ENCODE results near the gene ASB6. TPM values are rescaled to one million over a fixed set of nuclear protein-coding genes. Genes with fewer than 3 reads are reported as not detected.

The ASB6 gene
- total and polyA plus RNA-seq, 2 donors (not counting 1 experiment from before 2014, with no cell fraction given): 27.7 to 27.9 TPM

Other genes with a start within 250 kb of the ASB6 start
- not detected in 2 replicates for gene C9orf50, start 21.1 kb downstream of the ASB6 start, total RNA-seq
- not detected in 2 replicates for gene C9orf50, start 21.1 kb downstream of the ASB6 start, polyA plus RNA-seq
- 33.6 and 35.3 TPM in 2 replicates for gene NTMT1, start 16.0 kb downstream of the ASB6 start, total RNA-seq
- gene NTMT1, start 16.0 kb downstream of the ASB6 start, polyA plus RNA-seq: 21.8 and 29.9 TPM in 2 replicates
- gene PRRX2, start 23.5 kb upstream of the ASB6 start, total RNA-seq: not detected in 2 replicates
- not detected in 2 replicates for gene PRRX2, start 23.5 kb upstream of the ASB6 start, polyA plus RNA-seq
- not detected in 2 replicates for gene PTGES, start 110.9 kb upstream of the ASB6 start, total RNA-seq
- gene PTGES, start 110.9 kb upstream of the ASB6 start, polyA plus RNA-seq: 0.07 TPM in 1 of 2 replicates, not detected in the other
- gene TOR1B, start 161.0 kb upstream of the ASB6 start, total RNA-seq: 17.4 and 18.9 TPM in 2 replicates
- gene TOR1B, start 161.0 kb upstream of the ASB6 start, polyA plus RNA-seq: 13.3 and 16.1 TPM in 2 replicates
- gene TOR1A, start 182.0 kb upstream of the ASB6 start, total RNA-seq: 30.3 and 35.3 TPM in 2 replicates
- 17.3 and 28.6 TPM in 2 replicates for gene TOR1A, start 182.0 kb upstream of the ASB6 start, polyA plus RNA-seq
- 42.8 and 43.6 TPM in 2 replicates for gene C9orf78, start 193.1 kb upstream of the ASB6 start, total RNA-seq
- 43.6 and 84.8 TPM in 2 replicates for gene C9orf78, start 193.1 kb upstream of the ASB6 start, polyA plus RNA-seq
- gene USP20, start 193.3 kb upstream of the ASB6 start, total RNA-seq: 49.5 and 52.2 TPM in 2 replicates
- gene USP20, start 193.3 kb upstream of the ASB6 start, polyA plus RNA-seq: 72.6 and 87.0 TPM in 2 replicates